Measurements from ENCODE around the gene PIK3C3. TPM values are rescaled to one million over a fixed set of nuclear protein-coding genes. Genes with fewer than 3 reads are reported as not detected.
A peak's percentile ranks its signal among the peaks of the same experiment; 100 is the strongest.
"Not testable (repeated sequence)": the region's sequence is repeated elsewhere in the genome, so short reads cannot be mapped to it uniquely, and the experiment has no call there.

PIK3C3 gene
- total RNA-seq, 2 donors from 2014 or later: 51.2 to 72.1 TPM

DNA sequence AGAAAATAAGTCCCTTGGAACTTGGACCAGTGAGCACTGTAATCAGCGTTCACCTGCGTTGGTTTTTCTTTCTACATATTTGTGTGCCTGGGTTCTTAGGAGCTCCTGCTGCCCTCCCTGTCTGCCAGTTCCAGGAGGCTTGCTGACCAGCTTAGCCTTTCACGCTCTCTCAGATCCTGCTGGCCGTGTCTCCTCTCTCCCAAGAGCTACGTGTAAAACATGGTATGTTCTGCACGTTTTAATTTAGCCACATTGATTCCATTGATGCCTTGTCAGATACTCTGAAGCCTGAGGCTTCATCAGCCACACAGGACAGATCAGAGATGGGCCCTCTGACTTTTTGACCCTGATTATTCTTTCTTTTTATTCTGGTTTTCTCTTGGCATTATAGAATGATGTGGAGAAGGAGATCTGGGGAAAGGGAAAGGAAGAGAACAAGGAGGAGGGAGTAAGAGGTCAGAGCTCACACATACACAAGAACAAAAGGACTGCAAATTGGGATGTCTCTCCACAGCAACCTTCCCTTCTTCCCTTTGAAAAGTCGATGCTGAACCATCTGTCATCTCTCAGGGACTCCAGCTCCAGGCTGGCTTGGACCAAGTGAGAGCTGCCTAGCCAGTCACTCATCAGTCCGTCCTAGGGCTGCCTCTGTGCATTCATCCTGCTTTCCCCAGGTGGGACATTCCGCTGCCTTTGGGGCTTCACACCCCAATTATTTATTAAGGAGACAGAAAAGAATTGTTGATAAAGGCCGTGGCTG is 152.8 kb downstream of the PIK3C3 start:
- Histone ChIP-seq H3K27me3 (replicated peaks; ENCODE audit: insufficient read depth) (no peaks in the 10 kb centered on the region), H3K27ac (no peak overlapping the region), H3K36me3 (no peaks in the 10 kb centered on the region), H3K4me1 (ENCODE audit: control insufficient read depth in 1 of 2, low read depth in 2 of 2) (no peaks in the 10 kb centered on the region), H3K9me3 (no peaks in the 10 kb centered on the region), H3K4me3 (no peak overlapping the region)
- ATAC-seq (ENCODE audit: insufficient number of reproducible peaks, low FRiP score, low read depth) (no peak), DNase-seq (ENCODE audit: low spot score) (no peak)
- TF ChIP-seq, protein P1, sequence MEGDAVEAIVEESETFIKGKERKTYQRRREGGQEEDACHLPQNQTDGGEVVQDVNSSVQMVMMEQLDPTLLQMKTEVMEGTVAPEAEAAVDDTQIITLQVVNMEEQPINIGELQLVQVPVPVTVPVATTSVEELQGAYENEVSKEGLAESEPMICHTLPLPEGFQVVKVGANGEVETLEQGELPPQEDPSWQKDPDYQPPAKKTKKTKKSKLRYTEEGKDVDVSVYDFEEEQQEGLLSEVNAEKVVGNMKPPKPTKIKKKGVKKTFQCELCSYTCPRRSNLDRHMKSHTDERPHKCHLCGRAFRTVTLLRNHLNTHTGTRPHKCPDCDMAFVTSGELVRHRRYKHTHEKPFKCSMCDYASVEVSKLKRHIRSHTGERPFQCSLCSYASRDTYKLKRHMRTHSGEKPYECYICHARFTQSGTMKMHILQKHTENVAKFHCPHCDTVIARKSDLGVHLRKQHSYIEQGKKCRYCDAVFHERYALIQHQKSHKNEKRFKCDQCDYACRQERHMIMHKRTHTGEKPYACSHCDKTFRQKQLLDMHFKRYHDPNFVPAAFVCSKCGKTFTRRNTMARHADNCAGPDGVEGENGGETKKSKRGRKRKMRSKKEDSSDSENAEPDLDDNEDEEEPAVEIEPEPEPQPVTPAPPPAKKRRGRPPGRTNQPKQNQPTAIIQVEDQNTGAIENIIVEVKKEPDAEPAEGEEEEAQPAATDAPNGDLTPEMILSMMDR (IDR thresholded peaks at IDR 0.05): no peak

DNA sequence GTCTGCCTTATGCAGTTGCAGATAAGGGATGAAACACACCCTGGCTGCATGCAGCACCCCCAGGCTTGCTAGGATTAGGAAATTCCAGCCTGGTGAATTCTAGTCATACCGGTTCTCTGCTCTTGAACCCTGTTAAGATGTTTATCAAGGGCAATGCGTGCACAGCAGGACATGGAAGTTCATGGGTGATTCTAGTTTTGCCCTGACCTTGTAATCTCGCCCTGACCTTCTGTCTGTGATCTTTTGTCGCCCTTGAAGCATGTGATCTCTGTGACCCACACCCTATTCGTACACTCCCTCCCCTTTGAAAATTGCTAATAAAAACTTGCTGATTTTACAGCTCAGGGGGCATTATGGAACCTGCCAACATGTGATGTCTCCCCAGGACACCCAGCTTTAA is 157.1 kb downstream of the PIK3C3 start:
- peaks cover 5 to 12% of the 10 kb centered on the region in 2 donors for H3K4me1 ChIP-seq (ENCODE audit: control insufficient read depth in 1 of 2, low read depth in 2 of 2)
- not testable (repeated sequence) for DNase-seq (ENCODE audit: low spot score); H3K27ac ChIP-seq; H3K27me3 ChIP-seq (replicated peaks; ENCODE audit: insufficient read depth); H3K9me3 ChIP-seq; ATAC-seq (ENCODE audit: insufficient number of reproducible peaks, low FRiP score, low read depth); H3K36me3 ChIP-seq; H3K4me3 ChIP-seq

DNA sequence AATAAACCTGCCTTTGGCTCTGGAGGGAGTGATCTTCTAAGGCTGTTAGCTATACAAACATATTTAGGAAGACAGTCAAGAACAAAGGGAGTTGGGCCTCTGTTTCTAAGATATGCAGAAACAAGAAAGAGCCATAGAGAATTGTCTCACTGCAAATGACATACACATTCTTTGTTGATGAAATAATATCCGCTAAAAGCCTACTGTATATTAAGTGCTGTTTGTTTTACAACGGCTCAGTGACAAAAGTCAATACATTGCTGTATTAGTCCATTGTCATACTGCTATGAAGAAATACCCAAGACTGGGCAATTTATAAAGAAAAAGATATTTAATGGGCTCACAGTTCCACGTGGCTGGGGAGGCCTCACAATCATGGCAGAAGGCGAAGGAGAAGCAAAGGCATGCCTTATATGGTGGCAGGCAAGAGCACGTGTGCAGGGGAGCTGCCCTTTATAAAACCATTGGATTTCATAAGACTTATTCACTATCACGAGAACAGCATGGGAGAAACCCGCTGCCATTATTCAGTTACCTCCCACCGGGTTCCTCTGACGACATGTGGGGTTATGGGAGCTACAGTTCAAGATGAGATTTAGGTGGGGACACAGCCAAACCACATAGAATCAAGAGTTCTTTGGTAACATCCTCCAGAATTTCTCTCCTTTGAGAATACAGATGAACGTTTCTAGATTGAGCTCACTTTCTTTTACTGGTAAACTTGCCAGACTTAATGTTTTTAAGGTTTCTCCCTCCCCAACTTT is 157.8 kb downstream of the PIK3C3 start:
- Histone ChIP-seq H3K9me3 (no peaks in the 10 kb centered on the region), H3K36me3 (no peaks in the 10 kb centered on the region), H3K4me3 (no peak overlapping the region), H3K27ac (no peak overlapping the region), H3K4me1 (ENCODE audit: control insufficient read depth in 1 of 2, low read depth in 2 of 2) (peaks cover 5 to 12% of the 10 kb centered on the region in 2 donors), H3K27me3 (replicated peaks; ENCODE audit: insufficient read depth) (no peaks in the 10 kb centered on the region)
- TF ChIP-seq, protein P1 (IDR thresholded peaks at IDR 0.05): no peak
- ATAC-seq (ENCODE audit: insufficient number of reproducible peaks, low FRiP score, low read depth) (no peak), DNase-seq (ENCODE audit: low spot score) (no peak)

DNA sequence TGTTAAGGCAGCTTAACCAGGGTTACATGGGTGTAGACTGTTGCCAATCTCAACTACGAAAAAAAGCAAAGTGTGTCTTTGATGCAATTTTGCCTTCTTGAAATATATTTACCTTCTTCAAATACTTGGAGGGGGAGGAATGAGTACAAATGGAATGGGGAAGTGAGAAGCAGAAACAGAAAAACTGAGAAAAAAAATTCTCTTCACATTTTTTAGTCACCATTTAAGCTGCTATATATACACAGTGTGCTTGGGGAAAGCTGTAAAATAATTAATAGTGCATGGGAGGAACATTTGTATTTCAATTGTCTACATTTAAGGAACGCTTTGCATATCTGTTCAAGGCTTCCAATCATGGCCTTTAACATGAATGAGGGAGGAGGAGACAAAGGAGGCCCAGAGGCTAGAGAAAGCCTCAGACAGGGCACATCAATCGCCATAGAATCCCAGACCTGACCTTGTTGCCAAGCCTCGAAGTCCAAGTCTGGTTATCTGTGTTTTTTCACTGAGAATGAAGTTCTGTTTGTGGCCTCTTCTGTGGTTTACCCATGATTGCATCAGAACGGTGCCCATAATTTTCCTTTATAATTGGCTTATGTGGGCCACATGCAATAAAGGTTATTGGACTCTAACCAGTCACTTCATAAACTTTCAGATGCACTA is 158.6 kb downstream of the PIK3C3 start:
- Histone ChIP-seq H3K27me3 (replicated peaks; ENCODE audit: insufficient read depth) (no peaks in the 10 kb centered on the region), H3K9me3 (no peaks in the 10 kb centered on the region), H3K4me3 (no peak overlapping the region), H3K27ac (no peak overlapping the region), H3K4me1 (ENCODE audit: control insufficient read depth in 1 of 2, low read depth in 2 of 2) (peaks cover 5 to 12% of the 10 kb centered on the region in 2 donors), H3K36me3 (no peaks in the 10 kb centered on the region)
- peak; percentile 34 for ATAC-seq (ENCODE audit: insufficient number of reproducible peaks, low FRiP score, low read depth)
- TF ChIP-seq, protein P1 (IDR thresholded peaks at IDR 0.05): no peak
- no peak for DNase-seq (ENCODE audit: low spot score)

DNA sequence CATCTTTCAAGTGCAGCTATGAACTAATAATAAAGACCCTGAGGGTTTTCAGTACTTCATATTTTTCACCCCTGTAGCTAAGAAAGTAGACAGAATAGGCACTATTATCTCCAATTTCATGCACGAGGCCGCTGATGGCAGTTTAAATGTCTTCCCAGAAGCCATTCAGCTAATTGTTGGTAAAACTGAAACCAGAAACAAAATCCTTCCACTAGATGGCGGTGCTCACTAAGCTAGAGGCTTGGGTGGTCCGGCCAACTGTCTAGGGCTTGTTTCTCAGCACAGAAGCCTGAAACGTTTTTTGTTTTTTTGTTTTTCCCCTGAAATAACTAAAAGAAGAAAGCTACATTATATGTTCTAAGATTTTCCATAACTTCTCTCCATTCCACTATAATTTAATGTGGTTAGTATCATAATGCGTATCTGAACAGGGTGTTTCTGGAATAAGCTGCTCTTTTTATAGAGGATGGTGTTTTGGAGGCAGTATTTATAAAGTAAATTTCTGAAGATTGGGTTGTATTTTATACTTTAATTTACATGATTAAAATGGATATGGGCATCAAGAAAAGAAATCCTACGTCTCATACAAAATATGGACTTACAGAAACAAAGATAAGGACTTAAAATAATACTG is 159.4 kb downstream of the PIK3C3 start:
- Histone ChIP-seq H3K9me3 (no peaks in the 10 kb centered on the region), H3K4me1 (ENCODE audit: control insufficient read depth in 1 of 2, low read depth in 2 of 2) (peaks cover 5 to 12% of the 10 kb centered on the region in 2 donors), H3K27ac (no peak overlapping the region), H3K27me3 (replicated peaks; ENCODE audit: insufficient read depth) (no peaks in the 10 kb centered on the region), H3K36me3 (no peaks in the 10 kb centered on the region), H3K4me3 (peak overlapping the region; percentile 49)
- TF ChIP-seq, protein P1 (IDR thresholded peaks at IDR 0.05): peak; percentile 85
- no peak for DNase-seq (ENCODE audit: low spot score)
- ATAC-seq (ENCODE audit: insufficient number of reproducible peaks, low FRiP score, low read depth): peak; percentile 58
